ENCODE data around the gene CCT8L2. TPM values are rescaled to one million over a fixed set of nuclear protein-coding genes. Genes with fewer than 3 reads are reported as not detected.
"Not testable (repeated sequence)": the region's sequence is repeated elsewhere in the genome, so short reads cannot be mapped to it uniquely, and the experiment has no call there.

Gene CCT8L2
- total RNA-seq = not detected

GRCh38 chr22:16592710-16593109, at the start of gene CCT8L2:
CCT8L2 (minus strand) TSS chr22:16592810; CDS start chr22:16592550, 260 bp downstream.
- not testable (repeated sequence) for H3K9ac ChIP-seq (ENCODE audit: low read depth in 1 of 3, low read length in 3 of 3); H3K27me3 ChIP-seq (ENCODE audit: control insufficient read depth in 3 of 3, insufficient read depth in 3 of 3, low read length in 3 of 3); H3K9me3 ChIP-seq (ENCODE audit: control insufficient read depth in 3 of 3, low read length in 3 of 3)

GRCh38 chr22:16635442-16635841, 42.8 kb upstream of the CCT8L2 start:
- H3K36me3 ChIP-seq (ENCODE audit: control insufficient read depth in 3 of 3, insufficient read depth in 3 of 3, low read length in 3 of 3); H3K9me3 ChIP-seq (ENCODE audit: control insufficient read depth in 3 of 3, low read length in 3 of 3); H3K9ac ChIP-seq (ENCODE audit: low read depth in 1 of 3, low read length in 3 of 3); H3K4me3 ChIP-seq (ENCODE audit: low read length in 3 of 3); H3K4me1 ChIP-seq (ENCODE audit: control insufficient read depth in 3 of 3, insufficient read depth in 3 of 3, low read length in 3 of 3); H3K27me3 ChIP-seq (ENCODE audit: control insufficient read depth in 3 of 3, insufficient read depth in 3 of 3, low read length in 3 of 3); H3K27ac ChIP-seq (ENCODE audit: low read depth, low read length): not testable (repeated sequence)

More at GRCh38 chr22:16592710-16593109, at the start of gene CCT8L2:
- H3K4me3 ChIP-seq (ENCODE audit: low read length in 3 of 3); H3K27ac ChIP-seq (ENCODE audit: low read depth, low read length); H3K4me1 ChIP-seq (ENCODE audit: control insufficient read depth in 3 of 3, insufficient read depth in 3 of 3, low read length in 3 of 3); H3K36me3 ChIP-seq (ENCODE audit: control insufficient read depth in 3 of 3, insufficient read depth in 3 of 3, low read length in 3 of 3): not testable (repeated sequence)

GRCh38 chr22:16634092-16634491, 41.5 kb upstream of the CCT8L2 start:
- H3K27me3 ChIP-seq (ENCODE audit: control insufficient read depth in 3 of 3, insufficient read depth in 3 of 3, low read length in 3 of 3); H3K9ac ChIP-seq (ENCODE audit: low read depth in 1 of 3, low read length in 3 of 3); H3K27ac ChIP-seq (ENCODE audit: low read depth, low read length); H3K36me3 ChIP-seq (ENCODE audit: control insufficient read depth in 3 of 3, insufficient read depth in 3 of 3, low read length in 3 of 3); H3K4me3 ChIP-seq (ENCODE audit: low read length in 3 of 3); H3K4me1 ChIP-seq (ENCODE audit: control insufficient read depth in 3 of 3, insufficient read depth in 3 of 3, low read length in 3 of 3); H3K9me3 ChIP-seq (ENCODE audit: control insufficient read depth in 3 of 3, low read length in 3 of 3): not testable (repeated sequence)

- H3K9ac ChIP-seq (ENCODE audit: low read depth in 1 of 3, low read length in 3 of 3); H3K36me3 ChIP-seq (ENCODE audit: control insufficient read depth in 3 of 3, insufficient read depth in 3 of 3, low read length in 3 of 3); H3K27ac ChIP-seq (ENCODE audit: low read depth, low read length); H3K9me3 ChIP-seq (ENCODE audit: control insufficient read depth in 3 of 3, low read length in 3 of 3); H3K27me3 ChIP-seq (ENCODE audit: control insufficient read depth in 3 of 3, insufficient read depth in 3 of 3, low read length in 3 of 3); H3K4me3 ChIP-seq (ENCODE audit: low read length in 3 of 3); H3K4me1 ChIP-seq (ENCODE audit: control insufficient read depth in 3 of 3, insufficient read depth in 3 of 3, low read length in 3 of 3): not testable (repeated sequence)
Measured at GRCh38 chr22:16628476-16628875, 35.9 kb upstream of the CCT8L2 start.

GRCh38 chr22:16625018-16625417, 32.4 kb upstream of the CCT8L2 start:
- not testable (repeated sequence) for H3K9me3 ChIP-seq (ENCODE audit: control insufficient read depth in 3 of 3, low read length in 3 of 3); H3K27ac ChIP-seq (ENCODE audit: low read depth, low read length); H3K4me1 ChIP-seq (ENCODE audit: control insufficient read depth in 3 of 3, insufficient read depth in 3 of 3, low read length in 3 of 3); H3K27me3 ChIP-seq (ENCODE audit: control insufficient read depth in 3 of 3, insufficient read depth in 3 of 3, low read length in 3 of 3); H3K36me3 ChIP-seq (ENCODE audit: control insufficient read depth in 3 of 3, insufficient read depth in 3 of 3, low read length in 3 of 3); H3K4me3 ChIP-seq (ENCODE audit: low read length in 3 of 3); H3K9ac ChIP-seq (ENCODE audit: low read depth in 1 of 3, low read length in 3 of 3)

- not testable (repeated sequence) for H3K9ac ChIP-seq (ENCODE audit: low read depth in 1 of 3, low read length in 3 of 3); H3K27me3 ChIP-seq (ENCODE audit: control insufficient read depth in 3 of 3, insufficient read depth in 3 of 3, low read length in 3 of 3); H3K4me3 ChIP-seq (ENCODE audit: low read length in 3 of 3); H3K9me3 ChIP-seq (ENCODE audit: control insufficient read depth in 3 of 3, low read length in 3 of 3); H3K36me3 ChIP-seq (ENCODE audit: control insufficient read depth in 3 of 3, insufficient read depth in 3 of 3, low read length in 3 of 3); H3K4me1 ChIP-seq (ENCODE audit: control insufficient read depth in 3 of 3, insufficient read depth in 3 of 3, low read length in 3 of 3); H3K27ac ChIP-seq (ENCODE audit: low read depth, low read length)
Measured at GRCh38 chr22:16623595-16623994, 31.0 kb upstream of the CCT8L2 start.

- not testable (repeated sequence) for H3K36me3 ChIP-seq (ENCODE audit: control insufficient read depth in 3 of 3, insufficient read depth in 3 of 3, low read length in 3 of 3); H3K27me3 ChIP-seq (ENCODE audit: control insufficient read depth in 3 of 3, insufficient read depth in 3 of 3, low read length in 3 of 3); H3K4me3 ChIP-seq (ENCODE audit: low read length in 3 of 3); H3K4me1 ChIP-seq (ENCODE audit: control insufficient read depth in 3 of 3, insufficient read depth in 3 of 3, low read length in 3 of 3); H3K9me3 ChIP-seq (ENCODE audit: control insufficient read depth in 3 of 3, low read length in 3 of 3); H3K27ac ChIP-seq (ENCODE audit: low read depth, low read length); H3K9ac ChIP-seq (ENCODE audit: low read depth in 1 of 3, low read length in 3 of 3)
Measured at GRCh38 chr22:16617516-16617915, 24.9 kb upstream of the CCT8L2 start.

- H3K9me3 ChIP-seq (ENCODE audit: control insufficient read depth in 3 of 3, low read length in 3 of 3) = not testable (repeated sequence)
Measured at GRCh38 chr22:16616390-16616938, 23.9 kb upstream of the CCT8L2 start.

GRCh38 chr22:16615606-16616245, 23.1 kb upstream of the CCT8L2 start:
- not testable (repeated sequence) for H3K4me3 ChIP-seq (ENCODE audit: low read length in 3 of 3); H3K9ac ChIP-seq (ENCODE audit: low read depth in 1 of 3, low read length in 3 of 3); H3K36me3 ChIP-seq (ENCODE audit: control insufficient read depth in 3 of 3, insufficient read depth in 3 of 3, low read length in 3 of 3); H3K27ac ChIP-seq (ENCODE audit: low read depth, low read length); H3K27me3 ChIP-seq (ENCODE audit: control insufficient read depth in 3 of 3, insufficient read depth in 3 of 3, low read length in 3 of 3); H3K9me3 ChIP-seq (ENCODE audit: control insufficient read depth in 3 of 3, low read length in 3 of 3); H3K4me1 ChIP-seq (ENCODE audit: control insufficient read depth in 3 of 3, insufficient read depth in 3 of 3, low read length in 3 of 3)

More at GRCh38 chr22:16616390-16616938, 23.9 kb upstream of the CCT8L2 start:
- not testable (repeated sequence) for H3K36me3 ChIP-seq (ENCODE audit: control insufficient read depth in 3 of 3, insufficient read depth in 3 of 3, low read length in 3 of 3); H3K27me3 ChIP-seq (ENCODE audit: control insufficient read depth in 3 of 3, insufficient read depth in 3 of 3, low read length in 3 of 3); H3K4me3 ChIP-seq (ENCODE audit: low read length in 3 of 3); H3K4me1 ChIP-seq (ENCODE audit: control insufficient read depth in 3 of 3, insufficient read depth in 3 of 3, low read length in 3 of 3); H3K27ac ChIP-seq (ENCODE audit: low read depth, low read length); H3K9ac ChIP-seq (ENCODE audit: low read depth in 1 of 3, low read length in 3 of 3)

- no peaks in the 10 kb centered on the region for H3K4me1 ChIP-seq (ENCODE audit: control insufficient read depth in 3 of 3, insufficient read depth in 3 of 3, low read length in 3 of 3)
- no peak overlapping the region for H3K9ac ChIP-seq (ENCODE audit: low read depth in 1 of 3, low read length in 3 of 3)
- H3K27me3 ChIP-seq (ENCODE audit: control insufficient read depth in 3 of 3, insufficient read depth in 3 of 3, low read length in 3 of 3) = peaks cover 0 to 6% (median under 1%) of the 10 kb centered on the region in 3 donors
- H3K27ac ChIP-seq (ENCODE audit: low read depth, low read length) = no peak overlapping the region
- H3K4me3 ChIP-seq (ENCODE audit: low read length in 3 of 3) = no peak overlapping the region
- no peaks in the 10 kb centered on the region for H3K9me3 ChIP-seq (ENCODE audit: control insufficient read depth in 3 of 3, low read length in 3 of 3)
- no peaks in the 10 kb centered on the region for H3K36me3 ChIP-seq (ENCODE audit: control insufficient read depth in 3 of 3, insufficient read depth in 3 of 3, low read length in 3 of 3)
Measured at GRCh38 chr22:16609548-16610261, 17.1 kb upstream of the CCT8L2 start.

Measured in skeletal muscle tissue (tissue), 4 donors.